A673 (cell line): Measurements from ENCODE around the gene ARSB. TPM values are rescaled to one million over a fixed set of nuclear protein-coding genes. Genes with fewer than 3 reads are reported as not detected.

Experiments used
- BruUV-seq: library from RNA; stranded (reverse); fragments of 400-500 nt; replicated peaks from 2 replicates; lab custom pipeline; 2021; lab: Mats Ljungman, UMichigan
- CTCF ChIA-PET: fragments of 300-600 bp; sonication (Branson Sonifier 250); formaldehyde crosslinking; loops from one replicate; lab custom pipeline; 2022; ENCODE audit warnings: antibody characterized with exemption; lab: Charles Lee
- POLR2A ChIA-PET: fragments of 300-600 bp; sonication (Branson Sonifier 250); formaldehyde crosslinking; loops from one replicate; lab custom pipeline; 2022; ENCODE audit warnings: antibody characterized with exemption; ENCODE audit not compliant: low non-redundant PET; lab: Charles Lee
- DNase-seq: peaks from one replicate; pipeline ENCODE4 v3.0.0-alpha.2; 2015; ENCODE audit warnings: low spot score
- H3K27ac ChIP-seq: fragments of 200-600 bp; sonication (generic); 2 replicates; pipeline ENCODE4 v1.5.1; 2016; ENCODE audit warnings: mixed run types, low read depth, mild to moderate bottlenecking, mixed read lengths, antibody characterized with exemption, low read length; ENCODE audit not compliant: poor library complexity, severe bottlenecking
- H3K27me3 ChIP-seq: fragments of 200-600 bp; sonication (generic); replicated peaks from 2 replicates; pipeline ENCODE4 v1.6.1; 2017; ENCODE audit warnings: mixed run types, low read depth, mild to moderate bottlenecking, mixed read lengths, antibody characterized with exemption, low read length; ENCODE audit not compliant: insufficient read depth, poor library complexity
- H3K36me3 ChIP-seq: fragments of 200-600 bp; sonication (generic); 2 replicates; pipeline ENCODE4 v1.6.1; 2016; ENCODE audit warnings: mixed run types, mild to moderate bottlenecking, mixed read lengths, antibody characterized with exemption, low read length; ENCODE audit not compliant: insufficient read depth, poor library complexity, severe bottlenecking
- H3K4me1 ChIP-seq: fragments of 200-600 bp; sonication (generic); 2 replicates; pipeline ENCODE4 v1.6.1; 2017; ENCODE audit warnings: mixed run types, mild to moderate bottlenecking, mixed read lengths, antibody characterized with exemption, low read length; ENCODE audit not compliant: insufficient read depth, poor library complexity, severe bottlenecking
- H3K4me3 ChIP-seq: fragments of 200-600 bp; sonication (generic); 2 replicates; pipeline ENCODE4 v1.5.1; 2016; ENCODE audit warnings: low read depth, mixed run types, mild to moderate bottlenecking, mixed read lengths, low read length; ENCODE audit not compliant: poor library complexity, severe bottlenecking
- H3K9me3 ChIP-seq: fragments of 200-600 bp; sonication (generic); 2 replicates; pipeline ENCODE4 v1.6.1; 2016; ENCODE audit warnings: mixed run types, low read depth, mild to moderate bottlenecking, mixed read lengths, antibody characterized with exemption, low read length; ENCODE audit not compliant: poor library complexity, severe bottlenecking
- CTCF ChIP-seq: fragments of 300-800, 200-600 bp; sonication (generic); conservative IDR thresholded peaks from 2 replicates; pipeline ENCODE4 v1.5.1; 2017; ENCODE audit warnings: low read depth, mild to moderate bottlenecking, antibody characterized with exemption, low read length, moderate library complexity, mixed read lengths
- EZH2 ChIP-seq: fragments of 200-600 bp; sonication (generic); IDR thresholded peaks from 2 replicates; pipeline ENCODE4 v1.6.1; 2017; ENCODE audit warnings: borderline replicate concordance, low read depth, mild to moderate bottlenecking, mixed read lengths, antibody characterized with exemption, low read length; ENCODE audit not compliant: poor library complexity, severe bottlenecking
- intact Hi-C: fragments of 100-400 bp; cut with micrococcal nuclease; formaldehyde crosslinking; loops from one replicate; pipeline ENCODE4 v1.10.0; 2022; ENCODE audit not compliant: unreplicated experiment
- total RNA-seq: library from RNA; stranded (reverse); gene quantifications from 2 replicates; pipeline ENCODE4 v1.2.3, GENCODE V29; 2021

ARSB gene
- total RNA-seq, 1 experiment from 2014 or later, result 16.8 TPM

- Histone ChIP-seq H3K9me3 (no peaks in the 10 kb centered on the region), H3K36me3 (no peaks in the 10 kb centered on the region), H3K27me3 (no peaks in the 10 kb centered on the region), H3K27ac (no peak overlapping the region), H3K4me1 (peaks cover 13% of the 10 kb centered on the region), H3K4me3 (no peak overlapping the region)
- intact Hi-C loops, result no loop called here
- ChIA-PET POLR2A (no interaction called here), CTCF (interaction anchor here (0.6 kb wide), 1 partner anchor 1118 kb away, joined by 6 read pairs; no protein-coding TSS in a partner anchor)
- no peak for TF ChIP-seq CTCF
- no peak for TF ChIP-seq EZH2
- no peak for DNase-seq
- BruUV-seq, result no TSS peak
Observed at GRCh38 chr5:78974011-78974410, 11.1 kb downstream of the ARSB start.

GRCh38 chr5:78972654-78973428 lies 12.3 kb downstream of the ARSB start:
- CTCF ChIA-PET, result no interaction called here
- H3K27ac ChIP-seq, result no peak overlapping the region

GRCh38 chr5:78971998-78972397 lies 13.1 kb downstream of the ARSB start:
- peaks cover 13% of the 10 kb centered on the region for H3K4me1 ChIP-seq
- ChIA-PET POLR2A (no interaction called here), CTCF (interaction anchor here (0.9 kb wide), 1 partner anchor 72 kb away, joined by 3 read pairs; no protein-coding TSS in a partner anchor)
- no peaks in the 10 kb centered on the region for H3K36me3 ChIP-seq
- no TSS peak for BruUV-seq
- intact Hi-C loops, result no loop called here
- H3K9me3 ChIP-seq, result no peaks in the 10 kb centered on the region
- no peak for DNase-seq
- H3K4me3 ChIP-seq, result no peak overlapping the region
- no peak for TF ChIP-seq CTCF
- TF ChIP-seq EZH2, result no peak
- no peak overlapping the region for H3K27ac ChIP-seq
- no peaks in the 10 kb centered on the region for H3K27me3 ChIP-seq

More at GRCh38 chr5:78972654-78973428, 12.3 kb downstream of the ARSB start:
- Histone ChIP-seq H3K36me3 (no peaks in the 10 kb centered on the region), H3K4me3 (no peak overlapping the region), H3K9me3 (no peaks in the 10 kb centered on the region), H3K27me3 (no peaks in the 10 kb centered on the region), H3K4me1 (peaks cover 13% of the 10 kb centered on the region)
- POLR2A ChIA-PET, result no interaction called here
- peak; percentile 33 for DNase-seq
- TF ChIP-seq EZH2, result no peak
- no peak for TF ChIP-seq CTCF
- no TSS peak for BruUV-seq
- intact Hi-C loops, result no loop called here
